Measurements from ENCODE around the gene PRR33. TPM values are rescaled to one million over a fixed set of nuclear protein-coding genes. Genes with fewer than 3 reads are reported as not detected.

The PRR33 gene
- total and polyA plus RNA-seq, 2 donors (not counting 3 experiments of a cell fraction or from before 2014, with no cell fraction given), result not detected

- dilution Hi-C loops (cut with MboI; ENCODE audit: extremely low pct_ligation_motif_present, low sequenced_read_pairs) (no loop called here), intact Hi-C loops (cut with micrococcal nuclease) (no loop called here)
- BruUV-seq (replicated peaks), result no TSS peak
- H3K9me1 ChIP-seq (replicated peaks; ENCODE audit: control insufficient read depth, extremely low read depth, insufficient read depth, low read length), result no peaks in the 10 kb centered on the region
- H2AFZ ChIP-seq (ENCODE audit: low read depth, low read length), result no peak overlapping the region
- H3K4me3 ChIP-seq (replicated peaks in 1 of 3; ENCODE audit: insufficient read depth in 1 of 3, low read depth in 1 of 3, low read length in 3 of 3), result no peak overlapping the region
- H3K27me3 ChIP-seq (ENCODE audit: control insufficient read depth in 2 of 2, insufficient read depth in 2 of 2, low read length in 2 of 2), result no peaks in the 10 kb centered on the region
- no peaks in the 10 kb centered on the region for H3K9me3 ChIP-seq (replicated peaks; ENCODE audit: control insufficient read depth, insufficient read depth, low read length)
- no peaks in the 10 kb centered on the region for H4K20me1 ChIP-seq (replicated peaks; ENCODE audit: control insufficient read depth, extremely low read depth, insufficient read depth, low read length)
- no peaks in the 10 kb centered on the region for H3K79me2 ChIP-seq (ENCODE audit: control insufficient read depth, insufficient read depth, low read length)
- H3K36me3 ChIP-seq (ENCODE audit: control insufficient read depth in 2 of 2, extremely low read depth in 1 of 2, insufficient read depth in 2 of 2, low read length in 2 of 2), result no peaks in the 10 kb centered on the region
- DNase-seq (ENCODE audit: low read depth, low spot score), result no peak
- FAIRE-seq, result no peak
- H3K27ac ChIP-seq (ENCODE audit: insufficient read depth, low read depth, low read length), result no peak overlapping the region
- ChIA-PET CTCF (interaction anchor here (0.9 to 4.9 kb wide), 14 partner anchors 10 to 274 kb away, joined by 3 to 53 read pairs (median 4); no protein-coding TSS in a partner anchor), POLR2A (no interaction called here)
- no peaks in the 10 kb centered on the region for H3K4me1 ChIP-seq (ENCODE audit: control insufficient read depth, extremely low read depth, insufficient read depth, low read length)
- H3K4me2 ChIP-seq (ENCODE audit: insufficient read depth, low read length), result no peak overlapping the region
- no peak for TF ChIP-seq MAX (IDR thresholded peaks at IDR 0.05; ENCODE audit: insufficient read depth, insufficient read length)
- no peak for TF ChIP-seq POLR2AphosphoS5 (IDR thresholded peaks at IDR 0.05; ENCODE audit: insufficient read depth, low read depth, low read length)
- TF ChIP-seq POLR2A (IDR thresholded peaks at IDR 0.05; ENCODE audit: low read depth, low read length), result no peak
- no peak for TF ChIP-seq JUN (IDR thresholded peaks at IDR 0.05; ENCODE audit: borderline replicate concordance, insufficient read depth, insufficient read length, low read depth)
- TF ChIP-seq FOS (IDR thresholded peaks at IDR 0.05; ENCODE audit: borderline replicate concordance, insufficient read depth, low read length), result no peak
- no peak for TF ChIP-seq EZH2 (IDR thresholded peaks at IDR 0.05; ENCODE audit: borderline replicate concordance, low read depth, low read length, severe bottlenecking)
- H3K9ac ChIP-seq (replicated peaks; ENCODE audit: extremely low read depth, insufficient read depth, low read length), result no peak overlapping the region
Measured at GRCh38 chr11:1877211-1878136, 14.2 kb downstream of the PRR33 start.
